CD14-positive monocyte (primary cell): ENCODE results near the gene ARF6. TPM values are rescaled to one million over a fixed set of nuclear protein-coding genes. Genes with fewer than 3 reads are reported as not detected.

Experiments used
- DNase-seq, 3 donors: peaks; one replicate each; pipeline ENCODE4 v3.0.0-alpha.2; 2011 to 2022
- H2AFZ ChIP-seq: 2 replicates; pipeline ENCODE4 v1.6.0; 2012; ENCODE audit warnings: mild to moderate bottlenecking, low read depth, low read length, inconsistent platforms; ENCODE audit not compliant: insufficient read depth, poor library complexity, severe bottlenecking
- H3K27ac ChIP-seq, 2 donors: 1 replicate in 1 of 2; 2 replicates in 1 of 2; pipeline ENCODE4 v1.5.1; 2012 to 2013; ENCODE audit warnings: low read length in 2 of 2, control low read depth in 1 of 2, inconsistent platforms in 1 of 2, low read depth in 1 of 2, mild to moderate bottlenecking in 1 of 2
- H3K27me3 ChIP-seq, 2 donors: one replicate each; pipeline versions ENCODE4 v1.6.0 to v1.6.1; 2011 to 2013; ENCODE audit warnings: low read length in 2 of 2; ENCODE audit not compliant: control insufficient read depth in 2 of 2, insufficient read depth in 2 of 2
- H3K36me3 ChIP-seq, 2 donors: replicated peaks in 1 of 2; 1 replicate in 1 of 2; 2 replicates in 1 of 2; pipeline versions ENCODE4 v1.5.1 to v1.6.1; 2012 to 2013; ENCODE audit warnings: low read length in 2 of 2, control low read depth in 1 of 2, inconsistent platforms in 1 of 2, mild to moderate bottlenecking in 1 of 2; ENCODE audit not compliant: insufficient read depth in 2 of 2, control insufficient read depth in 1 of 2
- H3K4me1 ChIP-seq, 2 donors: 1 replicate in 1 of 2; 2 replicates in 1 of 2; pipeline versions ENCODE4 v1.5.1 to v1.6.1; 2012 to 2013; ENCODE audit warnings: low read length in 2 of 2, control low read depth in 1 of 2, inconsistent platforms in 1 of 2, mild to moderate bottlenecking in 1 of 2, moderate library complexity in 1 of 2; ENCODE audit not compliant: insufficient read depth in 2 of 2, control insufficient read depth in 1 of 2
- H3K4me2 ChIP-seq: replicated peaks from 2 replicates; pipeline ENCODE3; 2012; ENCODE audit warnings: low read length, moderate library complexity, mild to moderate bottlenecking; ENCODE audit not compliant: poor library complexity, severe bottlenecking; ENCODE audit errors: extremely low read depth
- H3K4me3 ChIP-seq, 3 experiments: fragments of 200-600 bp in 1 of 3; sonication (generic) in 1 of 3; replicated peaks in 1 of 3; 1 replicate in 2 of 3; 2 replicates in 1 of 3; pipeline ENCODE4 v1.5.1; 2011 to 2013; ENCODE audit warnings: low read length in 3 of 3, mild to moderate bottlenecking in 3 of 3, control low read depth in 2 of 3, low read depth in 2 of 3, inconsistent platforms in 1 of 3, moderate library complexity in 1 of 3
- H3K79me2 ChIP-seq: 2 replicates; pipeline ENCODE4 v1.6.0; 2012; ENCODE audit warnings: mild to moderate bottlenecking, control low read depth, inconsistent platforms, low read length, moderate library complexity; ENCODE audit not compliant: insufficient read depth
- H3K9ac ChIP-seq: 2 replicates; pipeline ENCODE4 v1.6.0; 2017; ENCODE audit warnings: low read length, mild to moderate bottlenecking; ENCODE audit not compliant: insufficient read depth, poor library complexity, severe bottlenecking
- H3K9me3 ChIP-seq, 2 donors: replicated peaks in 1 of 2; 1 replicate in 1 of 2; 2 replicates in 1 of 2; pipeline versions ENCODE4 v1.5.1 to v1.6.1; 2012 to 2013; ENCODE audit warnings: low read length in 2 of 2, control low read depth in 1 of 2; ENCODE audit not compliant: control insufficient read depth in 1 of 2, insufficient read depth in 1 of 2
- H4K20me1 ChIP-seq: 2 replicates; pipeline ENCODE4 v1.6.0; 2012; ENCODE audit warnings: mild to moderate bottlenecking, low read length, control low read depth, moderate library complexity; ENCODE audit not compliant: insufficient read depth
- H3K27ac Mint-ChIP-seq, 7 donors: one replicate each; pipeline ENCODE4 v1.8.0; 2020; ENCODE audit warnings: mild to moderate bottlenecking in 7 of 7, mixed read lengths in 7 of 7, moderate library complexity in 6 of 7, inconsistent platforms in 2 of 7
- H3K27me3 Mint-ChIP-seq, 3 donors: one replicate each; pipeline ENCODE4 v1.8.0; 2021 to 2022; ENCODE audit warnings: low read depth in 3 of 3, mild to moderate bottlenecking in 3 of 3, mixed read lengths in 3 of 3, moderate library complexity in 3 of 3, inconsistent platforms in 1 of 3
- H3K36me3 Mint-ChIP-seq, 2 donors: one replicate each; pipeline ENCODE4 v1.8.0; 2020; ENCODE audit warnings: mixed read lengths in 2 of 2, inconsistent platforms in 1 of 2, mild to moderate bottlenecking in 1 of 2
- H3K4me1 Mint-ChIP-seq: one replicate; pipeline ENCODE4 v1.8.0; 2020; ENCODE audit warnings: mild to moderate bottlenecking, mixed read lengths
- H3K4me3 Mint-ChIP-seq, 2 donors: one replicate each; pipeline ENCODE4 v1.8.0; 2020; ENCODE audit warnings: mild to moderate bottlenecking in 2 of 2, mixed read lengths in 2 of 2, moderate library complexity in 1 of 2
- H3K9me3 Mint-ChIP-seq, 7 donors: one replicate each; pipeline ENCODE4 v1.8.0; 2020 to 2022; ENCODE audit warnings: mixed read lengths in 7 of 7, mild to moderate bottlenecking in 6 of 7, moderate library complexity in 6 of 7, inconsistent platforms in 2 of 7
- CTCF ChIP-seq: fragments of 200-600 bp; IDR thresholded peaks from one replicate; pipeline ENCODE4 v1.8.0; 2022; ENCODE audit warnings: antibody characterized with exemption, mild to moderate bottlenecking
- WGBS: methylation state at CpG from one replicate; pipeline ENCODE4 v1.1.5; 2013; ENCODE audit warnings: missing lambda C conversion rate; ENCODE audit not compliant: insufficient coverage; 5-methylcytosine and 5-hydroxymethylcytosine counted together
- intact Hi-C, 2 donors: fragments of 100-400 bp; cut with micrococcal nuclease; formaldehyde crosslinking; loops; one replicate each; pipeline versions ENCODE4 v1.15.0 to v1.15.1; 2023
- polyA plus RNA-seq, 3 donors: library from polyadenylated mRNA; depleted of rRNA in 1 of 3; unstranded in 2 of 3; stranded (reverse) in 1 of 3; fragments of 300-500 nt in 2 of 3; fragments of >200 nt in 1 of 3; fragmentation: Illumina TruSeq in 2 of 3; gene quantifications; 1 replicate in 2 of 3; 2 replicates in 1 of 3; pipeline ENCODE4 v1.2.3, GENCODE V29; 2012 to 2021

ARF6 gene
- polyA plus RNA-seq, 3 donors, result 76.4 to 136 (median 120) TPM

- Histone ChIP-seq H3K27ac (peak overlapping the region in 1 of 2 donors; percentile 91), H3K27me3 (no peaks in the 10 kb centered on the region), H3K36me3 (no peaks in the 10 kb centered on the region), H3K79me2 (peaks cover 7% of the 10 kb centered on the region), H3K4me1 (peaks cover 52 to 71% of the 10 kb centered on the region in 2 donors), H3K9me3 (no peaks in the 10 kb centered on the region), H3K4me2 (peak overlapping the region; percentile 38), H4K20me1 (no peaks in the 10 kb centered on the region), H2AFZ (no peak overlapping the region), H3K9ac (no peak overlapping the region), H3K4me3 (peak overlapping the region in 1 of 3 experiments; percentile 26)
- DNase-seq, result no peak
- Mint-ChIP-seq H3K27me3 (no peaks in the 10 kb centered on the region), H3K27ac (peak overlapping the region; percentile 93 to 99 (median 96)), H3K4me1 (peaks cover 44% of the 10 kb centered on the region), H3K9me3 (peaks cover 0 to 5% (median 0%) of the 10 kb centered on the region in 7 donors), H3K4me3 (peak overlapping the region in 1 of 2 donors; percentile 48), H3K36me3 (peaks cover 1 to 6% of the 10 kb centered on the region in 2 donors)
- no CpG with 5 or more reads among the region's 5 CpGs for WGBS
- no peak for TF ChIP-seq CTCF
- intact Hi-C loops, result loop anchor here in 1 of 2 donors (5.0 kb wide), 1 partner anchor 155 kb away; no protein-coding TSS in a partner anchor
Observed at GRCh38 chr14:49907186-49907585, 14.3 kb downstream of the ARF6 start.

GRCh38 chr14:49908433-49908782 lies 15.5 kb downstream of the ARF6 start:
- H3K27ac Mint-ChIP-seq, result peak overlapping the region; percentile 93 to 99 (median 96)
- intact Hi-C loops, result loop anchor here in 1 of 2 donors (5.0 kb wide), 1 partner anchor 154 kb away; no protein-coding TSS in a partner anchor
- Histone ChIP-seq H3K27me3 (no peaks in the 10 kb centered on the region), H4K20me1 (no peaks in the 10 kb centered on the region), H3K9ac (peak overlapping the region; percentile 43), H3K4me2 (peak overlapping the region; percentile 38), H3K79me2 (peaks cover 7% of the 10 kb centered on the region), H3K4me3 (peak overlapping the region in 1 of 3 experiments; percentile 26), H3K36me3 (no peaks in the 10 kb centered on the region), H3K4me1 (peaks cover 55 to 76% of the 10 kb centered on the region in 2 donors), H2AFZ (no peak overlapping the region), H3K27ac (peak overlapping the region; percentile 91 to 92), H3K9me3 (no peaks in the 10 kb centered on the region)
- no peaks in the 10 kb centered on the region for H3K36me3 Mint-ChIP-seq
- peak overlapping the region; percentile 41 to 62 for H3K4me3 Mint-ChIP-seq
- peaks cover 0 to 4% (median 0%) of the 10 kb centered on the region in 7 donors for H3K9me3 Mint-ChIP-seq
- peak in 1 of 3 donors; percentile 39 for DNase-seq
- TF ChIP-seq CTCF, result no peak
- no peaks in the 10 kb centered on the region for H3K27me3 Mint-ChIP-seq
- peaks cover 48% of the 10 kb centered on the region for H3K4me1 Mint-ChIP-seq
- WGBS, result no CpG with 5 or more reads among the region's 1 CpG
